HepG2 (cell line): ENCODE results near the gene HBM. TPM values are rescaled to one million over a fixed set of nuclear protein-coding genes. Genes with fewer than 3 reads are reported as not detected.
"Not testable (repeated sequence)": the region's sequence is repeated elsewhere in the genome, so short reads cannot be mapped to it uniquely, and the experiment has no call there.

Experiments
- ATAC-seq: fragments of 200-7000 bp; cut with Tn5 transposase; 3 replicates; pipeline ENCODE4 v1.9.1; 2020; ENCODE audit warnings: mild to moderate bottlenecking, moderate library complexity
- BruUV-seq: library from RNA; stranded (reverse); fragments of 400-500 nt; replicated peaks from 2 replicates; lab custom pipeline; 2021; lab: Mats Ljungman, UMichigan
- CTCF ChIA-PET: fragments of 300-600 bp; formaldehyde crosslinking; extraction: SDS; loops from one replicate; lab custom pipeline; 2021; ENCODE audit warnings: low total read pairs, inconsistent platforms, low intra/inter-chr PET ratio; lab: Yijun Ruan, JAX
- POLR2A ChIA-PET: fragments of 350-600 bp; sonication (Branson Sonifier 250); formaldehyde crosslinking; loops from one replicate; lab custom pipeline; 2020; ENCODE audit warnings: antibody characterized with exemption, inconsistent platforms; lab: Yijun Ruan, JAX
- DNase-seq: peaks from one replicate; pipeline ENCODE4 v3.0.0-alpha.2; 2015; ENCODE audit warnings: low spot score
- FAIRE-seq: peaks from 3 replicates; lab custom pipeline; 2011; peaks lifted over from hg19 to GRCh38; lab: Jason Lieb, UNC
- H2AFZ ChIP-seq: one replicate; pipeline ENCODE4 v1.6.1; 2011; ENCODE audit warnings: low read length, inconsistent platforms
- H3K27ac ChIP-seq: fragments of 300-600 bp; 3 replicates; pipeline ENCODE4 v1.8.0; 2011; ENCODE audit warnings: mixed run types, mild to moderate bottlenecking, mixed read lengths, low read length, inconsistent platforms; ENCODE audit not compliant: insufficient read depth; ENCODE audit errors: extremely low read length
- H3K27me3 ChIP-seq, 2 experiments: fragments of 200-600 bp in 1 of 2; 2 replicates in 1 of 2; 3 replicates in 1 of 2; pipeline versions ENCODE4 v1.6.0 to v1.8.0; 2011; ENCODE audit warnings: low read length in 2 of 2, mild to moderate bottlenecking in 2 of 2, moderate library complexity in 2 of 2, inconsistent platforms in 1 of 2; ENCODE audit not compliant: insufficient read depth in 2 of 2, control insufficient read depth in 1 of 2
- H3K36me3 ChIP-seq, 2 experiments: fragments of 200-600 bp in 1 of 2; replicated peaks in 1 of 2; 2 replicates in 1 of 2; 3 replicates in 1 of 2; pipeline versions ENCODE4 v1.5.1 to v1.8.0; 2011; ENCODE audit warnings: low read length in 2 of 2, inconsistent platforms in 1 of 2; ENCODE audit not compliant: insufficient read depth in 2 of 2, control insufficient read depth in 1 of 2
- H3K4me1 ChIP-seq: 2 replicates; pipeline ENCODE4 v1.5.1; 2012; ENCODE audit warnings: low read length, inconsistent platforms; ENCODE audit not compliant: insufficient read depth
- H3K4me2 ChIP-seq: 2 replicates; pipeline ENCODE4 v1.6.0; 2011; ENCODE audit warnings: low read depth, low read length, inconsistent platforms
- H3K4me3 ChIP-seq, 3 experiments: fragments of 200-600 bp in 1 of 3; sonication (generic), shearing (Covaris generic) in 1 of 3; replicated peaks in 1 of 3; 2 replicates each; pipeline ENCODE4 v1.5.1; 2011 to 2016; ENCODE audit warnings: low read length in 3 of 3, inconsistent platforms in 2 of 3, low read depth in 2 of 3, mild to moderate bottlenecking in 2 of 3, control low read depth in 1 of 3, mixed read lengths in 1 of 3; ENCODE audit not compliant: insufficient read depth in 1 of 3
- H3K79me2 ChIP-seq: one replicate; pipeline ENCODE4 v1.6.1; 2011; ENCODE audit warnings: low read length, inconsistent platforms; ENCODE audit not compliant: insufficient read depth
- H3K9ac ChIP-seq: 2 replicates; pipeline ENCODE4 v1.6.0; 2011; ENCODE audit warnings: mild to moderate bottlenecking, low read depth, low read length, inconsistent platforms; ENCODE audit not compliant: insufficient read depth
- H3K9me3 ChIP-seq: 2 replicates; pipeline ENCODE4 v1.5.1; 2012; ENCODE audit warnings: mild to moderate bottlenecking, low read length
- H4K20me1 ChIP-seq: 2 replicates; pipeline ENCODE4 v1.6.0; 2011; ENCODE audit warnings: inconsistent platforms, mild to moderate bottlenecking, low read length, moderate library complexity; ENCODE audit not compliant: insufficient read depth
- BCLAF1 ChIP-seq: fragments of 450-650 bp; IDR thresholded peaks from 2 replicates; pipeline ENCODE4 v1.6.1; 2017; ENCODE audit warnings: mild to moderate bottlenecking
- MEF2D ChIP-seq: sonication (generic); formaldehyde crosslinking; IDR thresholded peaks from 2 replicates; pipeline ENCODE4 v1.5.1; 2020; ENCODE audit warnings: mild to moderate bottlenecking, missing genetic modification reagents
- PRDM15 ChIP-seq: sonication (generic); formaldehyde crosslinking; IDR thresholded peaks from 2 replicates; pipeline ENCODE4 v1.4.0; 2020; ENCODE audit warnings: missing genetic modification reagents
- TCF7L2 ChIP-seq: IDR thresholded peaks from 2 replicates; pipeline ENCODE4 v1.6.1; 2011; ENCODE audit warnings: mild to moderate bottlenecking, low read depth, low read length, moderate library complexity
- WGBS: methylation state at CpG from one replicate; pipeline ENCODE4 v1.1.6; 2017; ENCODE audit warnings: low lambda C conversion rate; 5-methylcytosine and 5-hydroxymethylcytosine counted together
- in situ Hi-C: cut with HindIII; loops from 2 replicates; pipeline ENCODE4 v1.10.0; 2017; ENCODE audit warnings: low pct_unique_long_range_greater_than_20kb; ENCODE audit not compliant: extremely low pct_ligation_motif_present
- intact Hi-C: fragments of 100-400 bp; cut with micrococcal nuclease; formaldehyde crosslinking; loops from one replicate; pipeline ENCODE4 v1.10.0; 2022; ENCODE audit not compliant: unreplicated experiment
- polyA plus RNA-seq, 8 experiments: library from polyadenylated mRNA; depleted of rRNA in 3 of 8; stranded (reverse) in 7 of 8; unstranded in 1 of 8; fragments of >200 nt; fragmentation: Illumina TruSeq in 4 of 8; extraction: Trizol in 4 of 8; gene quantifications; 2 replicates each; pipeline versions ENCODE4 v1.2.1 to v1.2.3, GENCODE V29; 2011 to 2016; ENCODE audit warnings: low read depth in 4 of 8, missing spikeins in 1 of 8, mixed read lengths in 1 of 8; ENCODE audit not compliant: insufficient read depth in 1 of 8
- total RNA-seq, 5 experiments: library from RNA; depleted of rRNA; stranded (reverse); fragments of >200 nt; fragmentation: Illumina TruSeq; extraction: Trizol; gene quantifications; 2 replicates each; pipeline ENCODE4 v1.2.3, GENCODE V29; 2016; ENCODE audit warnings: low read depth in 1 of 5

Gene HBM
- total and polyA plus RNA-seq, 2 of the 13 experiments (the other 11 are each of a cell fraction or from before 2014, with no cell fraction given), result not detected

GRCh38 chr16:203246-203645 is 37.5 kb downstream of the HBM start:
- Histone ChIP-seq H3K9ac (no peak overlapping the region), H2AFZ (no peak overlapping the region), H3K27ac (no peak overlapping the region), H3K4me3 (no peak overlapping the region), H3K4me2 (no peak overlapping the region), H3K4me1 (no peaks in the 10 kb centered on the region), H4K20me1 (no peaks in the 10 kb centered on the region), H3K27me3 (no peaks in the 10 kb centered on the region), H3K9me3 (no peaks in the 10 kb centered on the region), H3K36me3 (peaks cover 25 to 71% of the 10 kb centered on the region in 2 experiments), H3K79me2 (no peaks in the 10 kb centered on the region)
- ATAC-seq (no peak), FAIRE-seq (no peak), DNase-seq (no peak)
- TF ChIP-seq TCF7L2, result no peak
- TF ChIP-seq BCLAF1, result no peak
- no peak for TF ChIP-seq MEF2D
- no peak for TF ChIP-seq PRDM15 (CRISPR knock-in tag)
- in situ Hi-C loops, result no loop called here
- POLR2A ChIA-PET, result interaction anchor here (0.6 kb wide), 1 partner anchor 149 kb away, joined by 3 read pairs; the partner anchor contains the start of gene AXIN1
- no TSS peak for BruUV-seq
- CTCF ChIA-PET, result no interaction called here
- intact Hi-C loops, result no loop called here
- 98% methylated on average over 4 of the region's 4 CpGs for WGBS

GRCh38 chr16:204046-204445 is 38.3 kb downstream of the HBM start:
- DNase-seq, CTCF ChIA-PET, H3K4me3 ChIP-seq, in situ Hi-C loops, FAIRE-seq, H3K9me3 ChIP-seq, H3K27me3 ChIP-seq, H3K4me1 ChIP-seq, H4K20me1 ChIP-seq, intact Hi-C loops, H3K27ac ChIP-seq, H3K9ac ChIP-seq, H3K79me2 ChIP-seq, H2AFZ ChIP-seq, BruUV-seq, H3K4me2 ChIP-seq, ATAC-seq: not testable (repeated sequence)
- 94% methylated on average over 9 of the region's 9 CpGs for WGBS
- POLR2A ChIA-PET, result interaction anchor here (0.6 kb wide), 1 partner anchor 149 kb away, joined by 3 read pairs; the partner anchor contains the start of gene AXIN1
- peaks cover 21 to 71% of the 10 kb centered on the region in 2 experiments for H3K36me3 ChIP-seq

- H3K9ac ChIP-seq, H3K27ac ChIP-seq, H4K20me1 ChIP-seq, H3K4me1 ChIP-seq, ATAC-seq, H2AFZ ChIP-seq, DNase-seq, CTCF ChIA-PET, H3K27me3 ChIP-seq, H3K4me3 ChIP-seq, BruUV-seq, intact Hi-C loops, H3K9me3 ChIP-seq, in situ Hi-C loops, H3K4me2 ChIP-seq, FAIRE-seq, POLR2A ChIA-PET: not testable (repeated sequence)
- peaks cover 27 to 77% of the 10 kb centered on the region in 2 experiments for H3K36me3 ChIP-seq
- peaks cover 15% of the 10 kb centered on the region for H3K79me2 ChIP-seq
- 97% methylated on average over 4 of the region's 4 CpGs for WGBS
These were observed 43.6 kb downstream of the HBM start for GRCh38 chr16:209359-209758.
